Measurements from ENCODE around the gene PARVA.

DNA sequence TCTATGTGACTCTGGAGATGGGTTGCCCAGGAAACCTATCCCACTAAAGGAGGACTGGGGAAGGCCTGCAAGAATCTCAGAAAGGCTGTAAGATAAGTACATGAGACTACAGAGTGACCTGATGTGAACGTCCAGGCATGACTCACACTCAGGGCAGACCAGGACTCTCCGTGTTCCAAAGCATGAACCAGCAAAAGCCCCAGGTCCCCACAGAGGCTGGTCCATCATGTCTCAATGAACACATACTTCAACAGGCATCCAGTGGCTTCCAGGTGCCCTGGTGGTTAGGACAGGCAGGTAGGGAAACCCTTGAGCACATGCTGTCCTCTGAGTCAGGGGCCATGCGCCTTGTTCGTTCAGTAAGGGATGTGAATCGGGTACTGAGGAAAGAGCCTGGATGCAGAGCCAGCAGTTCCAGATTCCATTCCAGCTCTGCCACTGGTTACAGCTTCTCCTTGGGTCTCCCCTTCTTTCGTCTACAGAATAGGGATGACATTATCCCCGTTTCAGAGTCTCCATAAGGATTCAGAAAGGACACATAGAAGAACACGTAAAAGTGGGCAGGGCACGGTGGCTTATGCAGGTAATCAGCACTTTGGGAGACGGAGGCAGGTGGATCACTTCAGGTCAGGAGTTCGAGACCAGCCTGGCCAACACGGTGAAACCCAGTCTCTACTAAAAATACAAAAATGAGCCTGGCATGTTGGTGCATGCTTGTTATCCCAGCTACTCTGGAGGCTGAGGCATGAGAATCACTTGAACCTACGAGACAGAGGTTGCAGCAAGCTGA is 167.8 kb downstream of the PARVA start:
- TF ChIP-seq YY1 (IDR thresholded peaks at IDR 0.05) (no peak), RXRA (IDR thresholded peaks at IDR 0.05) (no peak), JUND (IDR thresholded peaks at IDR 0.05) (no peak)
- TF ChIP-seq, protein P1, sequence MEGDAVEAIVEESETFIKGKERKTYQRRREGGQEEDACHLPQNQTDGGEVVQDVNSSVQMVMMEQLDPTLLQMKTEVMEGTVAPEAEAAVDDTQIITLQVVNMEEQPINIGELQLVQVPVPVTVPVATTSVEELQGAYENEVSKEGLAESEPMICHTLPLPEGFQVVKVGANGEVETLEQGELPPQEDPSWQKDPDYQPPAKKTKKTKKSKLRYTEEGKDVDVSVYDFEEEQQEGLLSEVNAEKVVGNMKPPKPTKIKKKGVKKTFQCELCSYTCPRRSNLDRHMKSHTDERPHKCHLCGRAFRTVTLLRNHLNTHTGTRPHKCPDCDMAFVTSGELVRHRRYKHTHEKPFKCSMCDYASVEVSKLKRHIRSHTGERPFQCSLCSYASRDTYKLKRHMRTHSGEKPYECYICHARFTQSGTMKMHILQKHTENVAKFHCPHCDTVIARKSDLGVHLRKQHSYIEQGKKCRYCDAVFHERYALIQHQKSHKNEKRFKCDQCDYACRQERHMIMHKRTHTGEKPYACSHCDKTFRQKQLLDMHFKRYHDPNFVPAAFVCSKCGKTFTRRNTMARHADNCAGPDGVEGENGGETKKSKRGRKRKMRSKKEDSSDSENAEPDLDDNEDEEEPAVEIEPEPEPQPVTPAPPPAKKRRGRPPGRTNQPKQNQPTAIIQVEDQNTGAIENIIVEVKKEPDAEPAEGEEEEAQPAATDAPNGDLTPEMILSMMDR (IDR thresholded peaks at IDR 0.05; ENCODE audit: low read depth, low read length, missing input control): no peak
- TF ChIP-seq, protein P2, sequence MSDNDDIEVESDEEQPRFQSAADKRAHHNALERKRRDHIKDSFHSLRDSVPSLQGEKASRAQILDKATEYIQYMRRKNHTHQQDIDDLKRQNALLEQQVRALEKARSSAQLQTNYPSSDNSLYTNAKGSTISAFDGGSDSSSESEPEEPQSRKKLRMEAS (IDR thresholded peaks at IDR 0.05): no peak

Measured in liver (tissue), 3 donors.